Measurements from ENCODE around the gene EPHB2. TPM values are rescaled to one million over a fixed set of nuclear protein-coding genes. Genes with fewer than 3 reads are reported as not detected.

EPHB2 gene
- total and polyA plus RNA-seq, 2 of the 13 experiments (the other 11 are each of a cell fraction or from before 2014, with no cell fraction given) = 0.03 to 0.11 TPM

DNA sequence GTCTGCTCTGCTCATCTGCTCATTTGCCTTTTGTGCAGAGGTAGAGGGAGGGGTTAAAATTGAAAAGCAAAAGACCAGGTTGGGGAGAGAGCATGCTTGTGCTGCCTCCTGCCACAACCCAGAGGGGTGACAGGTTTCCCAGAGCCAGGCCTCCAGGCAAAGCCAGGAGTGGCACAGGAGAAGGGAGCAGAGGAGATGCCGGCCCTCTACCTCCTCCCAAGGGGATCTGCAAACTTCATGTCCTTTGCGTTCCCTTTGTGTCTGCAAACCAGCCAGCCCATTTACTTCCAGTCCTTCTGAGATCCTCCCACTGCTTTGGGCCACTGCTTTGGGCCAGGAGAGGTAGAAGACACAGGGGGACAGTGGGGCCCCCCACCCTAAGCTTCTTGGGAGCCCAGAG lies 67.8 kb downstream of the EPHB2 start:
- intact Hi-C loops (cut with micrococcal nuclease; ENCODE audit: unreplicated experiment) (no loop called here), in situ Hi-C loops (cut with HindIII; ENCODE audit: extremely low pct_ligation_motif_present, low pct_unique_long_range_greater_than_20kb) (no loop called here)
- H4K20me1 ChIP-seq (ENCODE audit: insufficient read depth, low read length) = no peaks in the 10 kb centered on the region
- DNase-seq (ENCODE audit: low spot score) = no peak
- no peaks in the 10 kb centered on the region for H3K9me3 ChIP-seq (ENCODE audit: low read length)
- ChIA-PET CTCF (ENCODE audit: low intra/inter-chr PET ratio, low total read pairs) (no interaction called here), POLR2A (no interaction called here)
- H3K9ac ChIP-seq (ENCODE audit: insufficient read depth, low read depth, low read length) = no peak overlapping the region
- H3K27me3 ChIP-seq (ENCODE audit: control insufficient read depth in 1 of 2, insufficient read depth in 2 of 2, low read length in 2 of 2) = peaks cover 0 to 24% of the 10 kb centered on the region in 2 experiments; a peak in 2 of 5 replicates
- no peak overlapping the region for H3K4me2 ChIP-seq (ENCODE audit: low read depth, low read length)
- BruUV-seq (replicated peaks) = no TSS peak
- no peak for ATAC-seq
- WGBS (ENCODE audit: low lambda C conversion rate) = 65% methylated on average over 2 of the region's 2 CpGs
- no peak overlapping the region for H2AFZ ChIP-seq (ENCODE audit: low read length)
- H3K4me3 ChIP-seq (replicated peaks in 1 of 3; ENCODE audit: insufficient read depth in 1 of 3, low read depth in 2 of 3, low read length in 3 of 3) = no peak overlapping the region
- H3K4me1 ChIP-seq (ENCODE audit: insufficient read depth, low read length) = no peaks in the 10 kb centered on the region
- H3K79me2 ChIP-seq (ENCODE audit: insufficient read depth, low read length) = no peaks in the 10 kb centered on the region
- no peak for FAIRE-seq
- no peak overlapping the region for H3K27ac ChIP-seq (ENCODE audit: extremely low read length, insufficient read depth, low read length)
- H3K36me3 ChIP-seq (replicated peaks in 1 of 2; ENCODE audit: control insufficient read depth in 1 of 2, insufficient read depth in 2 of 2, low read length in 2 of 2) = no peaks in the 10 kb centered on the region
- TF ChIP-seq RNF2 (conservative IDR thresholded peaks at IDR 0.05; ENCODE audit: low read depth) (no peak), ZNF343 (CRISPR knock-in tag; IDR thresholded peaks at IDR 0.05) (no peak), ZNF234 (CRISPR knock-in tag; conservative IDR thresholded peaks at IDR 0.05) (no peak), ZNF24 (IDR thresholded peaks at IDR 0.05) (no peak), JUND (CRISPR knock-in tag; IDR thresholded peaks at IDR 0.05) (no peak), KDM1A (CRISPR knock-in tag; IDR thresholded peaks at IDR 0.05) (no peak), MTF1 (CRISPR knock-in tag; IDR thresholded peaks at IDR 0.05) (no peak), ZNF788 (CRISPR knock-in tag; IDR thresholded peaks at IDR 0.05; ENCODE audit: borderline replicate concordance) (no peak), ZSCAN22 (CRISPR knock-in tag; IDR thresholded peaks at IDR 0.05) (no peak), PAF1 (CRISPR knock-in tag; IDR thresholded peaks at IDR 0.05) (no peak), TRIM24 (CRISPR knock-in tag; IDR thresholded peaks at IDR 0.05) (no peak), MBD4 (IDR thresholded peaks at IDR 0.05; ENCODE audit: borderline replicate concordance, low read length) (no peak), KDM2A (CRISPR knock-in tag; IDR thresholded peaks at IDR 0.05; ENCODE audit: borderline replicate concordance, low read depth) (no peak)
- TF ChIP-seq, protein P1, sequence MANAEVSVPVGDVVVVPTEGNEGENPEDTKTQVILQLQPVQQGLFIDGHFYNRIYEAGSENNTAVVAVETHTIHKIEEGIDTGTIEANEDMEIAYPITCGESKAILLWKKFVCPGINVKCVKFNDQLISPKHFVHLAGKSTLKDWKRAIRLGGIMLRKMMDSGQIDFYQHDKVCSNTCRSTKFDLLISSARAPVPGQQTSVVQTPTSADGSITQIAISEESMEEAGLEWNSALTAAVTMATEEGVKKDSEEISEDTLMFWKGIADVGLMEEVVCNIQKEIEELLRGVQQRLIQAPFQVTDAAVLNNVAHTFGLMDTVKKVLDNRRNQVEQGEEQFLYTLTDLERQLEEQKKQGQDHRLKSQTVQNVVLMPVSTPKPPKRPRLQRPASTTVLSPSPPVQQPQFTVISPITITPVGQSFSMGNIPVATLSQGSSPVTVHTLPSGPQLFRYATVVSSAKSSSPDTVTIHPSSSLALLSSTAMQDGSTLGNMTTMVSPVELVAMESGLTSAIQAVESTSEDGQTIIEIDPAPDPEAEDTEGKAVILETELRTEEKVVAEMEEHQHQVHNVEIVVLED (CRISPR knock-in tag; IDR thresholded peaks at IDR 0.05; ENCODE audit: borderline replicate concordance) = no peak
- TF ChIP-seq, protein P2, sequence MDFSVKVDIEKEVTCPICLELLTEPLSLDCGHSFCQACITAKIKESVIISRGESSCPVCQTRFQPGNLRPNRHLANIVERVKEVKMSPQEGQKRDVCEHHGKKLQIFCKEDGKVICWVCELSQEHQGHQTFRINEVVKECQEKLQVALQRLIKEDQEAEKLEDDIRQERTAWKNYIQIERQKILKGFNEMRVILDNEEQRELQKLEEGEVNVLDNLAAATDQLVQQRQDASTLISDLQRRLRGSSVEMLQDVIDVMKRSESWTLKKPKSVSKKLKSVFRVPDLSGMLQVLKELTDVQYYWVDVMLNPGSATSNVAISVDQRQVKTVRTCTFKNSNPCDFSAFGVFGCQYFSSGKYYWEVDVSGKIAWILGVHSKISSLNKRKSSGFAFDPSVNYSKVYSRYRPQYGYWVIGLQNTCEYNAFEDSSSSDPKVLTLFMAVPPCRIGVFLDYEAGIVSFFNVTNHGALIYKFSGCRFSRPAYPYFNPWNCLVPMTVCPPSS (IDR thresholded peaks at IDR 0.05) = no peak
- TF ChIP-seq, protein P3, sequence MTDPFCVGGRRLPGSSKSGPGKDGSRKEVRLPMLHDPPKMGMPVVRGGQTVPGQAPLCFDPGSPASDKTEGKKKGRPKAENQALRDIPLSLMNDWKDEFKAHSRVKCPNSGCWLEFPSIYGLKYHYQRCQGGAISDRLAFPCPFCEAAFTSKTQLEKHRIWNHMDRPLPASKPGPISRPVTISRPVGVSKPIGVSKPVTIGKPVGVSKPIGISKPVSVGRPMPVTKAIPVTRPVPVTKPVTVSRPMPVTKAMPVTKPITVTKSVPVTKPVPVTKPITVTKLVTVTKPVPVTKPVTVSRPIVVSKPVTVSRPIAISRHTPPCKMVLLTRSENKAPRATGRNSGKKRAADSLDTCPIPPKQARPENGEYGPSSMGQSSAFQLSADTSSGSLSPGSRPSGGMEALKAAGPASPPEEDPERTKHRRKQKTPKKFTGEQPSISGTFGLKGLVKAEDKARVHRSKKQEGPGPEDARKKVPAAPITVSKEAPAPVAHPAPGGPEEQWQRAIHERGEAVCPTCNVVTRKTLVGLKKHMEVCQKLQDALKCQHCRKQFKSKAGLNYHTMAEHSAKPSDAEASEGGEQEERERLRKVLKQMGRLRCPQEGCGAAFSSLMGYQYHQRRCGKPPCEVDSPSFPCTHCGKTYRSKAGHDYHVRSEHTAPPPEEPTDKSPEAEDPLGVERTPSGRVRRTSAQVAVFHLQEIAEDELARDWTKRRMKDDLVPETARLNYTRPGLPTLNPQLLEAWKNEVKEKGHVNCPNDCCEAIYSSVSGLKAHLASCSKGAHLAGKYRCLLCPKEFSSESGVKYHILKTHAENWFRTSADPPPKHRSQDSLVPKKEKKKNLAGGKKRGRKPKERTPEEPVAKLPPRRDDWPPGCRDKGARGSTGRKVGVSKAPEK (CRISPR knock-in tag; IDR thresholded peaks at IDR 0.05; ENCODE audit: borderline replicate concordance) = no peak

All from HepG2 (cell line).